GM10847 (cell line): ENCODE results near the gene GABRR2.

Source experiments
- POLR2A ChIP-seq: IDR thresholded peaks from 2 replicates; pipeline ENCODE4 v1.6.1; 2011; ENCODE audit not compliant: insufficient read length; ENCODE audit errors: extremely low read depth

The GABRR2 gene

DNA sequence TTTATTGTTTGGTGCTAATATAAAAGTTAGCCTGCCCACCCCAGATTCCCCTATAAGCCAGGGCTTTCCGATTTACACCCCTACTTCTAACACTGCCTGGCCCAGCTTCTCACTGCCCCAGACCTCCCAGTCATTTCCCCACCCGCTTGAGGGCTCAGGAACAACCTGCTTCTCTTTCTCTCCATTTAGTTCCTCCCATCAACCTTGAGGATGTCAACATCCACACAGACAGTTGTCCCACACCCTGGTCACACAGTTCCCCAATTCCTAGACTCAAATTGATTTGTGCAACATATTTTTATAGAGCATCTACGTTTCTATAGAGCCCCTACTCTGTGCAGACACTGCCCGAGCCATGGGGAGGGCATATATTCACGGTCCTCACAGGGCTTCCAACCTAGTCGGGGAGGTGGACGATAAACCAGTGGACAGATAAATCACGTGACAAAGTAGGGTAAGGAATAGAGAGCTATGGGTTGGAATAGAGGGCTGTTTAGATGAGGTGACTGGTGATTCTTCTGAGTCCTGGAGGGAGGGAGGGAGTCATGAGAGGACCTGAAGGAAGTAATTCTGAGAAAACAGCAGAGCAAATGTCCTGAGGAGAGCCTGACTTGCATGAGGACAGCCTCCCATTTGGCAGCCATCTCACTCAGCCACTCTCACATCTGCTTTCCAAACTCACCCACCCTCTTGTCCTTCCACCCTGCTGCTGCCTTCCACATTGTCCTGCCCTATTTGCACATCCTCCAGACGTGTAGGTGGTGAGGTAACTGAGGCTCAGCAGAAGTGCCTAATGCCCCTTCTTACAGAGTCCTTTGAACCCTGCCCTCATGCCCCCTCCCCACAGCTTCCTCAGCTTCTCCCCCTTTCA, 6.3 kb downstream of the GABRR2 start:
- TF ChIP-seq POLR2A, result no peak

DNA sequence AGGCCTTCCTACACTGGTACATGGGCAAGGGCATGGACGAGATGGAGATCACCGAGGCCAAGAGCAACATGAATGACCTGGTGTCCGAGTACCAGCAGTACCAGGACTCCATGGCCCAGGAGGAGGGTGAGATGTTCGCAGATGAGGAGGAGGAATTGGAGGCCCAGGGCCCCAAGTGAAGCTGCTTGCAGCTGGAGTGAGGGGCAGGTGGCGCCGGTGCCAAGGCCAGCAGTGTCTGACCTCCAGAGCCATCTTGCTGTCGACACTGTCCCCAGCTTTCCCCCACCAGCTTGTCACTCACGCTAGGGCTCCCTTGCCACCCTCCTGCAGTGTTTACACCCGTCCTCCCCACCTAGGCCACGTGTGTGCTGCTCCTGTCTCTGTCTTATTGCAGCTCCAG, 12.2 kb downstream of the GABRR2 start:
- no peak for TF ChIP-seq POLR2A

DNA sequence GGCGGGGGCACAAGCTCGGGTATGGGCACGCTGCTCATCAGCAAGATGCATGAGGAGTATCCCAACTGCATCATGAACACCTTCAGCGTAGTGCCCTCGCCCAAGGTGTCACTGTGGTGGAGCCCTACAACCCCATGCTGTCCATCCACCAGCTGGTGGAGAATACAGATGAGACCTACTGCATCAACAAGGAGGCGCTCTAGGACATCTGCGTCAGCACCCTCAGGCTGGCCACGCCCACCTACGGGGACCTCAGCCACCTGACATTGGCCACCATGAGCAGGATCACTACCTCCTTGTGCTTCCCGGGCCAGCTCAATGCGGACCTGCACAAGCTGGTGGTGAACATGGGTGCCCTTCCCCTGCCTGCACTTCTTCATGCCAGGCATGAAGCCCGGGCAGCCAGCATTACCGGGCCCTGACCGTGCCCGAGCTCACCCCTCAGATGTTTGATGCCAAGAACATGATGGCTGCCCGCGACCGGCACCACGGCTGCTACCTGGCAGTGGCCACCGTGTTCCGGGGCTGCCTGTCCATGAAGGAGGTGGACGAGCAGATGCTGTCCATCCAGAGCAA, 12.8 kb downstream of the GABRR2 start:
- TF ChIP-seq POLR2A, result no peak

DNA sequence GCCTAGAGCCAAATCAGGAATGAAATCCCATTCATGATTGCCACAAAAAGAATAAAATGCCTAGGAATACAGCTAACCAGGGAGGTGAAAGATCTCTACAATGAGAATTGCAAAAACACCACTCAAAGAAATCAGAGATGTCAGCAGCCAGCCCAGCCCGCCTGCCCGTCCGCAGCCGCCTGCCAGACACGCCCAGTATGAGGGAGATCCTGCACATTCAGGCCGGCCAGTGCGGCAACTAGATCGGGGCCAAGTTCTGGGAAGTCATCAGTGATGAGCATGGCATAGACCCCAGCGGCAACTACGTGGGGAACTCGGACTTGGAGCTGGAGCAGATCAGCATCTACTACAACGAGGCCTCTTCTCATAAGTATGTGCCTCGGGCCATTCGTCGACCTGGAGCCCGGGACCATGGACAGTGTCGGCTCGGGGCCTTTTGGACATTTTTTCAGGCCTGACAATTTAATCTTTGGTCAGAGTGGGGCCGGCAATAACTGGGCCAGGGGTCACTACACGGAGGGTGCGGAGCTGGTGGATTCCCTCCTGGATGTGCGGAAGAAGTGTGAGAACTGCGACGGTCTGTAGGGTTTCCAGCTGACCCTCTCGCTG, 13.4 kb downstream of the GABRR2 start:
- no peak for TF ChIP-seq POLR2A

DNA sequence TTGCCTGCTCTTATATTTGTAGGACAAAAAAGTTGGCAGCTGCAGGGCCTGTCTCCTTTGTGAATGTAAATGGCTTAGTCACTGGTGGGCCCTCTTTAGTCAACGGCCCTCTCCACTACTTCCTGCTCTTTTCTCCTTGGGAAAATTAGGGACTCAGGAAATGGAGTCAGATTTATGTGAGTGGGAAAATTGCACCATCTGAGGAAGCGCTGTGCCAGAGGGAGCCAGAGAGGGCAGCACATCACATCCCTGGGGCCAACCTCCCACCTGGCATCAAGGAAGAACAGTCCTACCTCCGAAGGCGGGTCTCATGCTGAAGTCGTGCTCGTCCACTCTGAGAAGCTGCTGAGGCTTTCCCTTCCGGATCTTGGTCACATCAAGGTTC, 15.6 kb downstream of the GABRR2 start:
- no peak for TF ChIP-seq POLR2A

DNA sequence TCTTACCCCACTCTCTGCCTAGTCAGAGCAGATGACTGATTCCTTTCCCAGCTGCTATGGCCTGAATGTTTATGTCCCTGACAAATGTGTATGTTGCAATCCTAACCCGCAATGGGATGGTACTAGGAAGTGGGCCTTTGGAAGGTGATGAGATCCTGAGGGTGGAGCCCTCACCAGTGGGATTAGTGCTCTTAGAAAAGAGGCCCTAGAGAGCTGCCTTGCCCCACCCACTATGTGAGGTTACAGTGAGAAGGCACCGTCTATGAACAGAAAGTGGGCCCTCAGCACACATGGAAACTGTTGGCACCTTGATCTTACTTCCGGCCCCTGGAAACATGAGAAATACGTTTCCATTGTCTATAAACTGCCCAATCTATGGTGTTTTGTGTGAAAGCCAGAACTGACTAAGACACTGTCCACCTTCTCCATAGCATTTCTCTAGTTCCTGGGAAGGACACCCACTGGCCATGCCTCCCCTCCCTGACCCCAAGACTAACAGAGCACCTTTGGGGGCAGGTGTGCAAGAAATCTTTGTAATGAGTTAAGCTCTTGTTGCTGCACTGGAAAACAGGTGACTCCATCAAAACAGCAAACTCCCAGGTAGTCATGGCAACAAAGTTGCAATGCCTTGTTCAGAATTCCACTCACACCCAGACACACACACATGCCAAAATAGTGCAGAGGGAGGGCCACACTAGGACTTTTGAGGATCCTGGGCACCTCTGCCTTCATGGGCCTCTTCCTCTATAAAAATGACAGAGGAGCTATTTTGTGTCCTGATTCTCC, 16.2 kb downstream of the GABRR2 start:
- no peak for TF ChIP-seq POLR2A

DNA sequence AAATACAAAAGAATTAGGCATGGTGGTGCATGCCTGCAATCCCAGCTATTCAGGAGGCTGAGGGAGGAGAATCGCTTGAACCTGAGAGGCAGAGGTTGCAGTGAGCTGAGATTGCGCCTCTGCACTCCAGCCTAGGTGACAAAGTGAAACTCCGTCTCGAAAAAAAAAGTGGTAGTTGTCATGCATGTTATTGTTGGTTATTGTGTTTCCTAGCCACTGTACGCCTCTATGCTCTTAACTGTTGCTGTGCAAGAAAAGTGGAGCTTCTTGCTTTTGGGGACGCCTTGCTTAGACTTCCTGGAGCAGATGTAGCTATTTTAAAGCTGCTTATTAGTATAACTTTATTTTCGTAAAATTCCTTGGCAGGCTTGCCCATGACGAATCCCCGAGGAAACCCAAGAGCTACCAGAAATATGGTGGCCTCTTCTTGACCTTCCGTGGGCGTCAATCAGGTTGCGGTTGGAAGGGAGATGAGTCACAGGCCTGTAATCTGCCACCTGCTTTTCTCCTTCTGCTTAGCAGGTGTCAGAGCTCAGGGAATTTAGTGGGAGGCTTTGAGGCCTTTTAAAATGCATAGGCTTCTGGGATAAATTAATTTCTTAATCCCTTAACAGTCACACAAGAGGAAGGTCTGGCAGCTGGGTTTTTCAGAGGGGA, 17.3 kb downstream of the GABRR2 start:
- TF ChIP-seq POLR2A, result no peak

DNA sequence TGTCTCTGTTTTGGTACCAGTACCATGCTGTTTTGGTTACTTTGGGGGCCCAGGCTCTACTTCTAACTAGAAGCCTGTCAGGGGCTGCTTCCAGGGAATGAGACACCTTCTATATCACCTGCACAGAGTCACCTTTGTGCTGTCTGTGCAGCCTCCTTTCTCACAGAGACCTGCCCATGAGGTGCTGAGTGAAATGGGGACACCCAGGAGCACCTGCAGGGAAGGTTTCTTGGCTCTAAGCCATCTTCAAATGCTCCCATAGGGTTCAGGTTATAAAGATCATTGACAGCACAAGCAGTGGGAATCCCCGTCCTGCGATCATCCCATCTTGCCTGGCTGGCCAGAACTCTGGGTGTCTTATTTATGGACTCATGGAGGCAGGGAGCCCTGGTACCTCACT, 19.1 kb downstream of the GABRR2 start:
- no peak for TF ChIP-seq POLR2A

DNA sequence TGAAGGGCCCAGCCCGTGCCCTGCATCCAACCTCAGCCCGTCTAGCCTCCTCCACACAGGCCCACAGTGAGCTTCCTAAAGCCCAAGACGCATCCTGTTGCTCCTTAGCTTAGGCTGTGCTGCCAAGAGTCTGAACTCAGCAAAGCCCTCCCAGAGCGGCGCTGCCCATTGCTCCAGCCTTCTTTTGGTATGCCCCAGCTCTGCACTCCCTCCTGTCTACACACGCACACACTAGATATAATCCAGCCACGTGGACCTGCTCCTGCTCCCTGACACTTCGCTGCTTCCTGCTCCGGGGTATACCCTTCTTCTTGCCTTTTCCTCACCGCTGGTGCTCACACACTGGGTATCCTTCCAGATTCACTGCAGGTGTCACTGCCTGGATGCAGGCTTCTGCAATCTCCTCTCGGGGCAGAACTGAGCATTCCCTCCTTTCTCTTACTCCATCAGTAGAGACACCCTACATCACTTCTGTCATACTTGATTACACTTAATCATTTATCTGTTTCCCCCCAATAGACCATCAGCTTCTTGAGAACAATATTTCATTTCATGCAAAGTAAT, 23.8 kb downstream of the GABRR2 start:
- no peak for TF ChIP-seq POLR2A

DNA sequence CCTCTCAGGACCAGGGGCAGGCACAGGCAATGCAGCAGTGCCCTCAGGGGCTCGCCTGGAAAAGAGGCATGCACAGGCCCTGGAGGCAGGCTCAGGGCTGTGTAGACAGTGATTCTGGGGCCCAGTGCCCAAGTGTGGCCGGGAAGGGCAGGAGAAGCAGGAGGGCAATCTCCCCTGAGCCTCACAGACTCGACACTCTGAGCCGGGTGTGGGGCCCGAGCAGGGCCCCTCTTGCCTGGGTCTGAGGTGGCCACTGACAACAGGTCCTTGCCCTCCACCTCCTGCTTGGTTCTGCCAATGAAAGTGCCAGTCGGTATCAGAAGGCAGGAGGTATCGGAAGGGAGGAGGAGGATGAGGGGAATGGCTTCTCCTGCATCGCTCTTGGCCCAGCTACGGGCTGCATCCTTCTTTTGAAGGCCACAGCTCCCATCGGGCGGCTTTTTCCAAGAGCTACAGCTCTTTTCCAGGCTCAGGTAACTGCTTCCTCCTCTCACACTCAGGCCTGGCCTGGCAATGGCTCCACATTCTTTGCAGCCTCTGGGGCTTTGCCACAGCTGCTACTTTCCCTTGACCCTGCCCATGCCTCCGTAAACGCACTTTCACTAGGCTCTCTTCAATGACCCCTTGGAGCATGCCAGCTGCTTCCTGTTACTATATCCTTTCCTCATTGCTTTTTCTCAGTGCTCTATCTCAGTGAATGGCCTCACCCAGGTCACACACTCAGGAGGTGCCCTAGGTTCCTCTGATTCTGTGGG, 24.5 kb downstream of the GABRR2 start:
- TF ChIP-seq POLR2A, result no peak

DNA sequence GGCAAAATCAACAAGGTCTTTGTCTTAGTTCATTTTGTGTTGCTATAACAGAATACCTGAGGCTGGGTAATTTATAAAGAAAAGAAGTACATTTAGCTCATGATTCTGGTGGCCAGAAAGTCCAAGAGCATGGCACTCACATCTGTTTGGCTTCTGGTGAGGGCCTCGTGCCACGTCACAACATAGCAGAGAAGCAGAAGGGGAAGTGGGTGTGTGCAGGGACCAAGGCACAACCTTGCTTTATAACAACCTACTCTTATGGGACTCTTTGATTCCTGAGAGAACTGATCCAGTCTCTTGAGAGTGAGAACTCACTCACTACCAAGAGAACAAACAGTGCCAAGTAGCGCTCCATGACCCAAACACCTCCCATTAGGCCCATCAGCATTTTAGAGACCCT, 25.4 kb downstream of the GABRR2 start:
- no peak for TF ChIP-seq POLR2A

DNA sequence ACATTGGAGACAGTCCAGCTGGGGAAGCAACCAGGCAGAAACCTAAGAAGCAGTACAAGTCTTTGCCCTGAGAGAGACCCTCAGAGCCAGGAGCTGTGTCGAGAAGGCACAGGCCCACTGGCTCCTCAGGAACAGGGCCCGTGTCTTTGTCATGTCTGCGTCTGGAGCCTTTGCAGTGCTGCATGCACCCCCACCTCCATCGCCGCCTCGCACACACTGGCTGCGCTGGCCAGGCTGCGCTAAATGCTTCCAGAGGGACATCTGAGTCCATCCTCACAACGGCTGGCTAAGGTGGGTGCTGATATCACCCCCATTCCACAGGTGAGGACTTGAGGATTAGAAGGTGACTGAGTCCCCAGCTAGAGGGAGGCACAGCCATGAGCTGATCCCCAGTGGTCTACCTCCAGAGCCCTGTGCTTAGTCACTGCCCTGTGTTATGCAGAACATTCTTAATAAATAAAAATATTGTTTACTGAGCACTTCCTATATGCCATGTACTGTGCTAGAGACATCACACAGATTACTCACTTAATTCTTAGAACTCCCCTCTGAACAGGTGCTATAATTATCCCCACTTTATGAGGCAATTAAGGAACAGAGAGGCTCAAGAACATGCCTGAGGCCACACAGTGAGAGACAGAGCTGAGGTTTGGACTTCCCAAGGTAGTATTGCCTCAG, 27.6 kb downstream of the GABRR2 start:
- no peak for TF ChIP-seq POLR2A

DNA sequence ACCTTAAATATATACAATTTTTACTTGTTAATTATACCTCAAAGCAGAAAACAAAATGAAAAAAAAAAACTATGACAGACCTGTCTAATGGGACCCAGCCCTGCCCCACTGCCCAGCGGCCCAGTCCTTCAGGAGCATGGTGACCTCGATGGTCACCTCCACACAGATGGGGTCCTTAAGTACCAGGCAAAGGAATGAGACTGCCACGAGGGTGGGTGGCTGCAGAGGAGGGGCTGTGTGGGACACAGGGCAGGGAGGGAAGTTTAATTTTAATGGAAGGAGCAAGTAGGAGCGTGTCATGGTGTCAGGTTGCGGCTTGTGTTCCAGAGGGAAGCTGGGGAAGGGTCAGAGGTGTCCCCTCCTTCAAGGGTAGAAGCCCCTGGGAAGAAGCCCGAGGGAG, 28.6 kb downstream of the GABRR2 start:
- TF ChIP-seq POLR2A, result no peak
